Skeletal muscle satellite cell (primary cell): ENCODE measurements around the gene SLC8A1.

Source experiments
- H3K27me3 ChIP-seq: 2 replicates; pipeline ENCODE4 v1.7.0; 2013; ENCODE audit warnings: low read length; ENCODE audit not compliant: control insufficient read depth, insufficient read depth
- H3K36me3 ChIP-seq: 2 replicates; pipeline ENCODE4 v1.7.0; 2013; ENCODE audit warnings: mild to moderate bottlenecking, control low read depth, low read length; ENCODE audit not compliant: insufficient read depth
- H3K4me1 ChIP-seq: 2 replicates; pipeline ENCODE4 v1.7.0; 2013; ENCODE audit warnings: low read length; ENCODE audit not compliant: control insufficient read depth, insufficient read depth
- H3K4me2 ChIP-seq: 2 replicates; pipeline ENCODE4 v1.7.0; 2013; ENCODE audit warnings: mild to moderate bottlenecking, low read length
- H3K4me3 ChIP-seq: 2 replicates; pipeline ENCODE4 v1.7.0; 2013; ENCODE audit warnings: low read length
- H3K9ac ChIP-seq: 2 replicates; pipeline ENCODE4 v1.7.0; 2013; ENCODE audit warnings: mild to moderate bottlenecking, low read depth, low read length, moderate library complexity
- H3K9me3 ChIP-seq: replicated peaks from 2 replicates; pipeline ENCODE4 v1.7.0; 2013; ENCODE audit warnings: mild to moderate bottlenecking, control low read depth, low read length

The SLC8A1 gene

DNA sequence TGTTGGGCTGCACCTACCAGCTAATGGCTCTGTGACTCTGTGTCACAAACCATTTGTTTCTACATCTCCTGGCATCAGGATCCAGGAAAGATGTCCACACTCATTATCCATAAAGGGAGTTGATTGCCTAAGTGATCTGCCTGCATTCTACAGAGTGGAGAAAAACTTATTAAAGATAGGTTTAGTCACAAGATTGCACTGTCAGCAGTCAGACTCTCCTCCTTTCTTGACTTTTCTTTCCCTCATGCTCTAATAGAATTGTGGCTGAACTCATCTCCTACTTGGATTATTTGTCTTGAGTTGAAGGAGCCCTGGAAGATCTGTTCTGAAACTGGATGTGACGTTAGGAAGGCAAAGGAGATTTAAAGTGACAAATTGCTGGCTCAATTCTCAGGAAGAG, 152.7 kb downstream of the SLC8A1 start:
- Histone ChIP-seq H3K27me3 (no peaks in the 10 kb centered on the region), H3K36me3 (no peaks in the 10 kb centered on the region), H3K4me2 (no peak overlapping the region), H3K9me3 (no peaks in the 10 kb centered on the region), H3K4me3 (no peak overlapping the region), H3K4me1 (peaks cover 5% of the 10 kb centered on the region), H3K9ac (no peak overlapping the region)

- Histone ChIP-seq H3K27me3 (no peaks in the 10 kb centered on the region), H3K36me3 (no peaks in the 10 kb centered on the region), H3K4me3 (no peak overlapping the region), H3K4me1 (no peaks in the 10 kb centered on the region), H3K9ac (no peak overlapping the region), H3K4me2 (no peak overlapping the region), H3K9me3 (no peaks in the 10 kb centered on the region)
Observed at GRCh38 chr2:40298026-40298425, 153.9 kb downstream of the SLC8A1 start.

GRCh38 chr2:40292291-40292690, 159.6 kb downstream of the SLC8A1 start:
- H3K4me1 ChIP-seq: peaks cover 5% of the 10 kb centered on the region
- no peak overlapping the region for H3K4me3 ChIP-seq
- H3K27me3 ChIP-seq: no peaks in the 10 kb centered on the region
- no peak overlapping the region for H3K9ac ChIP-seq
- no peak overlapping the region for H3K4me2 ChIP-seq
- H3K36me3 ChIP-seq: no peaks in the 10 kb centered on the region
- no peaks in the 10 kb centered on the region for H3K9me3 ChIP-seq

- Histone ChIP-seq H3K4me3 (no peak overlapping the region), H3K36me3 (no peaks in the 10 kb centered on the region), H3K9ac (no peak overlapping the region)
Observed at GRCh38 chr2:40289771-40290404, 162.0 kb downstream of the SLC8A1 start.

GRCh38 chr2:40287773-40288172, 164.1 kb downstream of the SLC8A1 start:
- Histone ChIP-seq H3K4me2 (no peak overlapping the region), H3K27me3 (no peaks in the 10 kb centered on the region), H3K4me1 (peaks cover 33% of the 10 kb centered on the region), H3K36me3 (no peaks in the 10 kb centered on the region), H3K4me3 (no peak overlapping the region), H3K9me3 (no peaks in the 10 kb centered on the region), H3K9ac (no peak overlapping the region)

More at GRCh38 chr2:40289771-40290404, 162.0 kb downstream of the SLC8A1 start:
- Histone ChIP-seq H3K27me3 (no peaks in the 10 kb centered on the region), H3K4me1 (peaks cover 17% of the 10 kb centered on the region), H3K9me3 (no peaks in the 10 kb centered on the region), H3K4me2 (no peak overlapping the region)

DNA sequence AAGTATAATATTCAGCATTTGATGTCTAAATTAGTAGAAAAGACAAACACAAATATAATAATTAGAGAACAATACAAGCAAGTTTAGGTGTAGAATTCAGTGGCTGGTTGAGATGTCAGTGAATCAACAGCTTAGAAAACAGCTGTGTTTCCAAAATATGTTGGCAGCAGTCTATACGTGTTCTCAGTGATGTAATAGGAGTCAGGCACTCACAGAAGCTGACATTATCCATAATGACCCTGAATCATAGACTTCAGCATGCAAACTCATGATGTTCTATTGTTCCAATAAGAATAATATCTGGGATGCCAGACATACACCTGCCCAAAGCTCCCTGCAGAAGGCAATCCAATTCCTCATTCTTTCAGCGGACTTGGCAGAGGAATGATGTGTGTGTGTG, 164.7 kb downstream of the SLC8A1 start:
- Histone ChIP-seq H3K9ac (no peak overlapping the region), H3K27me3 (no peaks in the 10 kb centered on the region), H3K4me2 (no peak overlapping the region), H3K4me3 (no peak overlapping the region), H3K4me1 (peaks cover 38% of the 10 kb centered on the region), H3K9me3 (no peaks in the 10 kb centered on the region), H3K36me3 (no peaks in the 10 kb centered on the region)

DNA sequence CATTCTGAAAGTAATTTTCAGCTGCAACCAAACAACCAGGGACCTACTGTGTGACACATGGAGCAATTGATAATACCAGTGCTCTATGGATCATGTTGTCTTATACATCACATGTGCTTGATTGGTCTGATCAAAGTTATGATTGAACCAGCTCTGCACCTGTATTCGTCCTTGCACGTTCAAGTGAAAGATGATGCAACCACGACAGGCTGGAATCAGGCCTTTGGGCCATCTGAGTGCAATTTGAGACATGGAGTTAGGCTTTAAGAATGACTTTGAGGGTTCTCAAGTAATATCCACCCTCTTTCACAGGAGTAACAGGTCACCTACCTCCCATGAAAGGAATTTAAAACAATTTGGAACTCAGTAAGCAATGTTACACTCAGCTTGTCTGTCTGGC, 165.2 kb downstream of the SLC8A1 start:
- no peaks in the 10 kb centered on the region for H3K36me3 ChIP-seq
- H3K27me3 ChIP-seq: no peaks in the 10 kb centered on the region
- H3K9ac ChIP-seq: no peak overlapping the region
- no peak overlapping the region for H3K4me3 ChIP-seq
- H3K9me3 ChIP-seq: no peaks in the 10 kb centered on the region
- H3K4me2 ChIP-seq: no peak overlapping the region
- peaks cover 43% of the 10 kb centered on the region for H3K4me1 ChIP-seq

GRCh38 chr2:40285391-40285790, 166.5 kb downstream of the SLC8A1 start:
- H3K4me3 ChIP-seq: no peak overlapping the region
- H3K4me2 ChIP-seq: no peak overlapping the region
- no peaks in the 10 kb centered on the region for H3K27me3 ChIP-seq
- peak overlapping the region; percentile 61 for H3K9ac ChIP-seq
- H3K4me1 ChIP-seq: peaks cover 56% of the 10 kb centered on the region
- no peaks in the 10 kb centered on the region for H3K9me3 ChIP-seq
- no peaks in the 10 kb centered on the region for H3K36me3 ChIP-seq

DNA sequence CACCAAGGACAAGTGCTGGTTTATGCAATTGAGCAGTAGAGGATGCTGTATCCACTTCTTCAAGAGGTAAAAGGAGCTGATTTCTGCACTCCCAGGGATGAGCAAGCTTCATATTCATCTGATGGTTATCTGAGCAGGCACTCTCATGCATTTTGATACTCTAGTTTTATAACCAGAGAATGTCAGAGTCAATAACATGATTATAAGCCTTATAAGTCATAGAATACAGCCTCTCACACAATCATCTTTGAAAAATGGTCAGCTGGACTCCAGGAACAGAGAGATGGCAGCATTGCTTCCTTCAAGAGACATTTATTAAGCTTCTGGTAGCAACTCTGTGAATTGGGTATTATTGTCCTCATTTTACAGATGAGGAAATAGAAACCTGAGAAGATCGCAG, 167.1 kb downstream of the SLC8A1 start:
- peak overlapping the region; percentile 61 for H3K9ac ChIP-seq
- H3K4me3 ChIP-seq: no peak overlapping the region
- no peaks in the 10 kb centered on the region for H3K36me3 ChIP-seq
- peaks cover 62% of the 10 kb centered on the region for H3K4me1 ChIP-seq
- H3K4me2 ChIP-seq: no peak overlapping the region
- H3K27me3 ChIP-seq: no peaks in the 10 kb centered on the region
- H3K9me3 ChIP-seq: no peaks in the 10 kb centered on the region

- H3K36me3 ChIP-seq: no peaks in the 10 kb centered on the region
- peaks cover 76% of the 10 kb centered on the region for H3K4me1 ChIP-seq
- no peaks in the 10 kb centered on the region for H3K27me3 ChIP-seq
- H3K4me2 ChIP-seq: peak overlapping the region; percentile 81
- no peaks in the 10 kb centered on the region for H3K9me3 ChIP-seq
- peak overlapping the region; percentile 87 for H3K9ac ChIP-seq
- peak overlapping the region; percentile 56 for H3K4me3 ChIP-seq
Observed at GRCh38 chr2:40283111-40283909, 168.6 kb downstream of the SLC8A1 start.

- Histone ChIP-seq H3K4me3 (peak overlapping the region; percentile 56), H3K9me3 (no peaks in the 10 kb centered on the region), H3K4me1 (peaks cover 73% of the 10 kb centered on the region), H3K36me3 (no peaks in the 10 kb centered on the region), H3K4me2 (peak overlapping the region; percentile 81), H3K27me3 (no peaks in the 10 kb centered on the region), H3K9ac (peak overlapping the region; percentile 87)
Observed at GRCh38 chr2:40282428-40282827, 169.5 kb downstream of the SLC8A1 start.
